PC-3 (cell line): Measurements from ENCODE around the gene MMP23B. TPM values are rescaled to one million over a fixed set of nuclear protein-coding genes. Genes with fewer than 3 reads are reported as not detected.

Experiments
- ATAC-seq: fragments of 200-7000 bp; cut with Tn5 transposase; 2 replicates; pipeline ENCODE4 v1.9.1; 2020; ENCODE audit warnings: mild to moderate bottlenecking, moderate library complexity
- BruUV-seq: library from RNA; stranded (reverse); fragments of 400-500 nt; replicated peaks from 2 replicates; lab custom pipeline; 2021; lab: Mats Ljungman, UMichigan
- CTCF ChIA-PET: fragments of 300-600 bp; sonication (Branson Sonifier 250); formaldehyde crosslinking; loops from one replicate; lab custom pipeline; 2022; ENCODE audit warnings: antibody characterized with exemption; lab: Charles Lee
- POLR2A ChIA-PET: fragments of 300-600 bp; sonication (Branson Sonifier 250); formaldehyde crosslinking; loops from one replicate; lab custom pipeline; 2022; ENCODE audit warnings: antibody characterized with exemption; ENCODE audit not compliant: unreplicated experiment; lab: Charles Lee
- DNase-seq: peaks from one replicate; pipeline ENCODE4 v3.0.0-alpha.2; 2015
- H2AFZ ChIP-seq: fragments of 300-600 bp; sonication (generic); 2 replicates; pipeline ENCODE4 v1.6.0; 2016; ENCODE audit warnings: antibody characterized with exemption, low read length
- H3F3A ChIP-seq: fragments of 300-600 bp; sonication (generic); one replicate; pipeline ENCODE4 v1.6.0; 2017; ENCODE audit warnings: antibody characterized with exemption, low read length, control low read depth, mild to moderate bottlenecking; ENCODE audit not compliant: unreplicated experiment
- H3K27ac ChIP-seq: fragments of 300-600 bp; sonication (generic); 2 replicates; pipeline ENCODE4 v1.5.1; 2016; ENCODE audit warnings: mild to moderate bottlenecking, low read length
- H3K27me3 ChIP-seq: fragments of 300-600 bp; sonication (generic); 2 replicates; pipeline ENCODE4 v1.6.1; 2016; ENCODE audit warnings: low read length, mixed read lengths
- H3K36me3 ChIP-seq: fragments of 300-600 bp; sonication (generic); 2 replicates; pipeline ENCODE4 v1.6.1; 2016; ENCODE audit warnings: low read depth, mixed run types, low read length, mixed read lengths
- H3K4me1 ChIP-seq: fragments of 300-600 bp; sonication (generic); 2 replicates; pipeline ENCODE4 v1.5.1; 2016; ENCODE audit warnings: low read length; ENCODE audit not compliant: insufficient read depth
- H3K4me2 ChIP-seq: fragments of 300-600 bp; sonication (generic); 2 replicates; pipeline ENCODE4 v1.6.0; 2016; ENCODE audit warnings: low read length
- H3K4me3 ChIP-seq: fragments of 300-600 bp; sonication (generic); 2 replicates; pipeline ENCODE4 v1.5.1; 2016; ENCODE audit warnings: mild to moderate bottlenecking, low read length, mixed read lengths
- H3K79me2 ChIP-seq: fragments of 300-600 bp; sonication (generic); 2 replicates; pipeline ENCODE4 v1.6.1; 2017; ENCODE audit warnings: low read length, mixed read lengths
- H3K9ac ChIP-seq: fragments of 300-600 bp; sonication (generic); 2 replicates; pipeline ENCODE4 v1.6.0; 2016; ENCODE audit warnings: mild to moderate bottlenecking, low read length
- H3K9me2 ChIP-seq: fragments of 300-600 bp; sonication (generic); replicated peaks from 2 replicates; pipeline ENCODE4 v1.6.1; 2016; ENCODE audit warnings: mixed run types, low read length, mixed read lengths
- H3K9me3 ChIP-seq: fragments of 300-600 bp; sonication (generic); 2 replicates; pipeline ENCODE4 v1.6.1; 2016; ENCODE audit warnings: low read length, mixed read lengths
- H4K20me1 ChIP-seq: fragments of 300-600 bp; sonication (generic); 2 replicates; pipeline ENCODE4 v1.6.1; 2016; ENCODE audit warnings: low read length, mixed read lengths
- CTCF ChIP-seq: fragments of 300-600 bp; sonication (generic); conservative IDR thresholded peaks from 2 replicates; pipeline ENCODE4 v1.5.1; 2017; ENCODE audit warnings: antibody characterized with exemption, low read depth, mild to moderate bottlenecking, low read length
- EZH2 ChIP-seq: fragments of 300-600 bp; sonication (generic); IDR thresholded peaks from one replicate; pipeline ENCODE4 v1.6.1; 2017; ENCODE audit warnings: antibody characterized with exemption, mild to moderate bottlenecking, low read length; ENCODE audit not compliant: unreplicated experiment
- EZH2phosphoT487 ChIP-seq: fragments of 300-600 bp; sonication (generic); IDR thresholded peaks from 2 replicates; pipeline ENCODE4 v1.6.1; 2018; ENCODE audit warnings: mild to moderate bottlenecking, antibody characterized with exemption, low read length, borderline replicate concordance
- intact Hi-C: fragments of 100-400 bp; cut with micrococcal nuclease; formaldehyde crosslinking; loops from 2 replicates; pipeline ENCODE4 v1.9.0; 2023
- total RNA-seq: library from RNA; depleted of rRNA; stranded (reverse); fragments of >200 nt; gene quantifications from 2 replicates; pipeline ENCODE4 v1.2.3, GENCODE V29; 2014

The MMP23B gene
- total RNA-seq, 1 experiment from 2014 or later = 28.4 TPM

GRCh38 chr1:1629430-1630190 lies 2.4 kb upstream of the MMP23B start:
- ATAC-seq = no peak
- no peak overlapping the region for H3K4me3 ChIP-seq
- no peaks in the 10 kb centered on the region for H3K9me2 ChIP-seq
- no peak overlapping the region for H2AFZ ChIP-seq
- H3K4me1 ChIP-seq = peaks cover 7% of the 10 kb centered on the region; the same call in 1 of the 2 replicates
- no peaks in the 10 kb centered on the region for H3F3A ChIP-seq
- DNase-seq = no peak
- H4K20me1 ChIP-seq = no peaks in the 10 kb centered on the region
- BruUV-seq = no TSS peak
- no peak overlapping the region for H3K4me2 ChIP-seq
- ChIA-PET CTCF (no interaction called here), POLR2A (no interaction called here)
- no peak overlapping the region for H3K9ac ChIP-seq
- intact Hi-C loops = no loop called here
- H3K9me3 ChIP-seq = no peaks in the 10 kb centered on the region
- H3K27ac ChIP-seq = no peak overlapping the region
- H3K27me3 ChIP-seq = no peaks in the 10 kb centered on the region
- H3K79me2 ChIP-seq = no peaks in the 10 kb centered on the region
- H3K36me3 ChIP-seq = no peaks in the 10 kb centered on the region
- no peak for TF ChIP-seq EZH2
- no peak for TF ChIP-seq EZH2phosphoT487
- no peak for TF ChIP-seq CTCF

- TF ChIP-seq EZH2 (no peak), EZH2phosphoT487 (no peak), CTCF (no peak)
- peaks cover 7% of the 10 kb centered on the region; the same call in 1 of the 2 replicates for H3K4me1 ChIP-seq
- ChIA-PET CTCF (interaction anchor here (0.6 kb wide), 1 partner anchor 15 kb away, joined by 4 read pairs; the partner anchor contains the start of gene MIB2), POLR2A (interaction anchor here (0.5 kb wide), 1 partner anchor 172 kb away, joined by 5 read pairs; no protein-coding TSS in a partner anchor)
- H4K20me1 ChIP-seq = no peaks in the 10 kb centered on the region
- no peaks in the 10 kb centered on the region for H3K27me3 ChIP-seq
- ATAC-seq (no peak), DNase-seq (no peak)
- no TSS peak for BruUV-seq
- H3K79me2 ChIP-seq = no peaks in the 10 kb centered on the region
- no peak overlapping the region for H3K4me2 ChIP-seq
- no peak overlapping the region for H3K4me3 ChIP-seq
- H3K27ac ChIP-seq = no peak overlapping the region
- no peak overlapping the region for H3K9ac ChIP-seq
- H3K9me2 ChIP-seq = no peaks in the 10 kb centered on the region
- H3K9me3 ChIP-seq = no peaks in the 10 kb centered on the region
- intact Hi-C loops = no loop called here
- no peaks in the 10 kb centered on the region for H3K36me3 ChIP-seq
- no peaks in the 10 kb centered on the region for H3F3A ChIP-seq
- no peak overlapping the region for H2AFZ ChIP-seq
Observed at GRCh38 chr1:1630191-1630964, 1.6 kb upstream of the MMP23B start.
